ENCODE data around the gene SLC35A3. TPM values are rescaled to one million over a fixed set of nuclear protein-coding genes. Genes with fewer than 3 reads are reported as not detected.

Gene SLC35A3
- total and polyA plus RNA-seq, 2 donors: 25.9 to 28.2 TPM

DNA sequence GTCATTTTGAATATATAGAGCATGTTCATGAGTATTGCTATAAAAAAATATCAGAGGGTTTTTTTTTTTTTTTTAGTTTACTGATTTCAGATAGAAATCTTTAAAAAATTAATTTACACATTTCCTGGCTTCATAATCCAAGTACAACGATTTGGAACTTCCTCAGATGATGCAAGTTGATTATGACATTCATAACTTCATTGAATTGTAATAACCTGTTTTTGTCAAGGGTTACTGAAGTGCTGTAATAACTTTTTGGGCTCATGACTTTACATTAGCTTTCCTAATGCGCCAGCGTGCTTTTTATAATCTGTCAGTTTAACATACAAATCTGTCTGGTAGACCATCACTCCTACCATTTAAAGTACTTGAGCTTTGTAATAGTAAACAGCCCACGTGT is 81.6 kb downstream of the SLC35A3 start:
- Histone ChIP-seq H3K4me3 (ENCODE audit: low read length in 2 of 2) (no peak overlapping the region), H3K36me3 (ENCODE audit: control insufficient read depth in 2 of 2, insufficient read depth in 2 of 2, low read length in 1 of 2) (peaks cover 7 to 14% of the 10 kb centered on the region in 2 donors), H3K4me1 (ENCODE audit: control insufficient read depth in 2 of 2, insufficient read depth in 2 of 2, low read length in 2 of 2) (peaks cover 3% of the 10 kb centered on the region in 2 donors), H3K9me3 (ENCODE audit: control insufficient read depth in 2 of 2, insufficient read depth in 1 of 2, low read length in 1 of 2) (no peaks in the 10 kb centered on the region), H3K27ac (ENCODE audit: low read depth in 1 of 2, low read length in 1 of 2) (no peak overlapping the region), H3K27me3 (ENCODE audit: control insufficient read depth in 2 of 2, insufficient read depth in 1 of 2, low read length in 1 of 2) (no peaks in the 10 kb centered on the region)
- no peak for DNase-seq (ENCODE audit: low read depth in 6 of 9, low spot score in 9 of 9)
- 90% methylated on average over 4 of the region's 4 CpGs for WGBS

DNA sequence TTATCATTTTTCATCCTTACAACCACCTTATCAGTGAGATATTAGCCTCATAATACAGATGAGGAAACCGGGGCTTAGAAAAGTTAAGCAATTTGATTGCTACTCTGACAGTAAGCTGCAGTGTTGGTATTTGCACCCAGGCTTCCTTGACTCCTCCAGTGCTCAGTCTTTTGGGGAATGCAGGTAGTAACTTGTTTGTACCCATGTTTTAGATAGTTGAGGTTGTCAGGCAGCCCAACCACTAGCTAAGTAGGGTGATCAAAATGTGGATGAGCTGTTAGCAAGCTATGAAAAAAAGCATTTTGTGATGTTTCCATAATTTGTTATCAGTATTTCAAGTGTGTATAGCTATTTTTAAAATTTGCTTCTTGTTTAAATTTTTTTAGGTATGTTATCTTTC is 82.1 kb downstream of the SLC35A3 start:
- peaks cover 3% of the 10 kb centered on the region in 2 donors for H3K4me1 ChIP-seq (ENCODE audit: control insufficient read depth in 2 of 2, insufficient read depth in 2 of 2, low read length in 2 of 2)
- WGBS: 100% methylated on average over 1 of the region's 1 CpG

DNA sequence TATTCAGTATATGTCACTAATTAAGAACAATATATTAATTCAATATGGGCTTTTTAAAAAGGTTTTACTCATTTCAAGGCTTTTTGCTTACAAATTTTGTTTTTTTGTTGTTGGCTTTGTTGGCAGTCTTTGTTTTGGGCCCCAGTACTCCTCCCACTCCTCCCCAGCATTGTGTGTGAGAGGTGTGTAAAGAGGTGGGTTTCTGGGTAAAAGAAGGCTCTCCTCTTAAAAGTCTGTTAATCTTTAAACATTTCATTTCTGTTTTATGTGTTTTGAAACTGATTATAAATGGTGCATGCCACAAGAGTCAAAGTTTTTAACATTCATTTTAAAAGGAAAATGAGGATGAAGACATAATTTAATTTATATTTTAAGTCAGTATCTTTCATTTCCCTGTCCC is 83.3 kb downstream of the SLC35A3 start:
- H3K36me3 ChIP-seq (ENCODE audit: control insufficient read depth in 2 of 2, insufficient read depth in 2 of 2, low read length in 1 of 2): peaks cover 7 to 21% of the 10 kb centered on the region in 2 donors
- DNase-seq (ENCODE audit: low read depth in 6 of 9, low spot score in 9 of 9): no peak
- no peaks in the 10 kb centered on the region for H3K9me3 ChIP-seq (ENCODE audit: control insufficient read depth in 2 of 2, insufficient read depth in 1 of 2, low read length in 1 of 2)
- H3K4me3 ChIP-seq (ENCODE audit: low read length in 2 of 2): no peak overlapping the region
- peaks cover 3% of the 10 kb centered on the region in 2 donors for H3K4me1 ChIP-seq (ENCODE audit: control insufficient read depth in 2 of 2, insufficient read depth in 2 of 2, low read length in 2 of 2)
- H3K27me3 ChIP-seq (ENCODE audit: control insufficient read depth in 2 of 2, insufficient read depth in 1 of 2, low read length in 1 of 2): no peaks in the 10 kb centered on the region
- H3K27ac ChIP-seq (ENCODE audit: low read depth in 1 of 2, low read length in 1 of 2): no peak overlapping the region

More for the DNA sequence above, 82.1 kb downstream of the SLC35A3 start:
- no peak for DNase-seq (ENCODE audit: low read depth in 6 of 9, low spot score in 9 of 9)
- no peak overlapping the region for H3K4me3 ChIP-seq (ENCODE audit: low read length in 2 of 2)
- H3K9me3 ChIP-seq (ENCODE audit: control insufficient read depth in 2 of 2, insufficient read depth in 1 of 2, low read length in 1 of 2): no peaks in the 10 kb centered on the region
- no peak overlapping the region for H3K27ac ChIP-seq (ENCODE audit: low read depth in 1 of 2, low read length in 1 of 2)
- H3K27me3 ChIP-seq (ENCODE audit: control insufficient read depth in 2 of 2, insufficient read depth in 1 of 2, low read length in 1 of 2): no peaks in the 10 kb centered on the region
- peaks cover 7 to 14% of the 10 kb centered on the region in 2 donors for H3K36me3 ChIP-seq (ENCODE audit: control insufficient read depth in 2 of 2, insufficient read depth in 2 of 2, low read length in 1 of 2)

DNA sequence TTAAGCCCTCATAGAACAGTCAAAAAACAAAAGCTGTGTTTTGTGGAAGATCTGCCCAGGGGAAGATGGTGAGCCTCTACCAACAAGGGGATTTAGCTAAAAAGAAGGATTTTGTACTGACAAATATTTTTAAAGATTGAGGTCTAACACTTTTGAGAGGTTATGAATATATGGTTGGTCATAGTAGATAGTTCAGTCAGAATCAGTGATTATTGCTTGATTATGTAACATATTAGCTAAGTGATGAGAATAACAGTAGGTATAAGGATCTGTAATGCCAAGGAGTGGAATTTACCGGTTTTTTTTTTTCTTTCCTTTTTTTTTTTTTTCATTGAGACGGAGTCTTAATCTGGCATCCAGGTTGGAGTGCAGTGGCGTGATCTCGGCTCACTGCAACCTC is 83.9 kb downstream of the SLC35A3 start:
- Histone ChIP-seq H3K4me3 (ENCODE audit: low read length in 2 of 2) (no peak overlapping the region), H3K27me3 (ENCODE audit: control insufficient read depth in 2 of 2, insufficient read depth in 1 of 2, low read length in 1 of 2) (no peaks in the 10 kb centered on the region), H3K27ac (ENCODE audit: low read depth in 1 of 2, low read length in 1 of 2) (no peak overlapping the region), H3K9me3 (ENCODE audit: control insufficient read depth in 2 of 2, insufficient read depth in 1 of 2, low read length in 1 of 2) (no peaks in the 10 kb centered on the region), H3K4me1 (ENCODE audit: control insufficient read depth in 2 of 2, insufficient read depth in 2 of 2, low read length in 2 of 2) (peaks cover 2% of the 10 kb centered on the region in 2 donors), H3K36me3 (ENCODE audit: control insufficient read depth in 2 of 2, insufficient read depth in 2 of 2, low read length in 1 of 2) (peaks cover 7 to 21% of the 10 kb centered on the region in 2 donors)
- 98% methylated on average over 4 of the region's 4 CpGs for WGBS
- DNase-seq (ENCODE audit: low read depth in 6 of 9, low spot score in 9 of 9): no peak

DNA sequence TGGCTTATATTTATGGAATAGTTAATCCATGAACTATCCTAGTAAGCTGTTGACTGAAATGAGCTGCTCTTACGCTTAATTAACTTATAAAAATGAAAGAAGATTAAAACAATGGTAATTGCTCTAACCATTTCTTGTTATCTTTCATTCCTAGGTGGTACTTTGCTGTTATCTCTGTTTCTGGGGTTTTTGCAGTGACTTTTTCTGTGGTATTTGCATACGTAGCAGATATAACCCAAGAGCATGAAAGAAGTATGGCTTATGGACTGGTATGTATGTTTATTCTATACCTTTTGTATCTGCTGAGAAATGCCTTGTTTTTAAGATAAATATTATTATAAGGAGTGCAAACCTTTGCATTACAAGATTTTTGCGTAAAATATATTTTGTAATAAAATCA is 91.9 kb downstream of the SLC35A3 start:
- no peak overlapping the region for H3K27ac ChIP-seq (ENCODE audit: low read depth in 1 of 2, low read length in 1 of 2)
- H3K4me3 ChIP-seq (ENCODE audit: low read length in 2 of 2): no peak overlapping the region
- WGBS: 95% methylated on average over 3 of the region's 3 CpGs
- H3K27me3 ChIP-seq (ENCODE audit: control insufficient read depth in 2 of 2, insufficient read depth in 1 of 2, low read length in 1 of 2): no peaks in the 10 kb centered on the region
- no peak for DNase-seq (ENCODE audit: low read depth in 6 of 9, low spot score in 9 of 9)
- H3K9me3 ChIP-seq (ENCODE audit: control insufficient read depth in 2 of 2, insufficient read depth in 1 of 2, low read length in 1 of 2): no peaks in the 10 kb centered on the region
- H3K4me1 ChIP-seq (ENCODE audit: control insufficient read depth in 2 of 2, insufficient read depth in 2 of 2, low read length in 2 of 2): no peaks in the 10 kb centered on the region
- H3K36me3 ChIP-seq (ENCODE audit: control insufficient read depth in 2 of 2, insufficient read depth in 2 of 2, low read length in 1 of 2): peaks cover 31 to 60% of the 10 kb centered on the region in 2 donors

DNA sequence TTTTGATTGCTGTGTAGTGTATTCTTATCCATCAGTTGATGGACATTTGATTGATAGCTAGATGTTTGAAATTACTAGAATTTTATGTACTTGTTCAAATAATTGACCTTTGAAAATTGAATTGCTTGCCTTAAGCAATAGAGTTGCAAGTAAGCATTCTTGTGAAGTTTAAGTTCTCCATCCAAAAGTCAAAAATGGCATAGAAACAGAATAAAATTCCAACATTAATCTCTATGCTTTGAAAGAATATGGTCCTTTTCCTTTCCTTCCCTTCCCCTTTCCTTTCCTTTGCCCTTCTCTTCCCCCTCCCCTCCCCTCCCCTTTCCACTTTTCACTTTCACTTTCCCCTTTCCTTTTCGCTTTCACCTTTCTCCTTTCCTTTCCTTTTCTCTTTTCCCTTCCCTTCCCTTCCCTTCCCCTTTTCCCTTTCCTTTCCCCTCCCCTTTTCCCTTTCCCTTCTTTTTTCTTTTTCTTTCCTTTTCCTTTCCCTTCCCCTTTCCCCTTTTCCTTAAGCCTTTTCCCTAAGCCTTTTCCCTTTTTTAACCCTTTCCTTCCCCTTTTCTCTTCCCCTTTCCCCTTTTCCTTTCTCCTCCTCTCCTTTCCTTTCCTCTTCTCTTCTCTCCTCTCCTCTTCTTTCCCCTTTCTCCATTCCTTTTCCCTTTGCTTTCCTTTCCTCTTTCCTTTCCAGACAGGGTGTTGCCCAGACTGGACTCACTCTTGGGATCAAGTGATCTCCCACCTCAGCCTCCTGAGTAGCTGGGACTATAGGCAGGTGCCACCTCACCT is 95.6 kb downstream of the SLC35A3 start:
- H3K36me3 ChIP-seq (ENCODE audit: control insufficient read depth in 2 of 2, insufficient read depth in 2 of 2, low read length in 1 of 2): peaks cover 46 to 76% of the 10 kb centered on the region in 2 donors
- DNase-seq (ENCODE audit: low read depth in 6 of 9, low spot score in 9 of 9): no peak
- 97% methylated on average over 1 of the region's 1 CpG for WGBS
- H3K4me1 ChIP-seq (ENCODE audit: control insufficient read depth in 2 of 2, insufficient read depth in 2 of 2, low read length in 2 of 2): no peaks in the 10 kb centered on the region
- H3K4me3 ChIP-seq (ENCODE audit: low read length in 2 of 2): no peak overlapping the region
- H3K27ac ChIP-seq (ENCODE audit: low read depth in 1 of 2, low read length in 1 of 2): no peak overlapping the region
- no peaks in the 10 kb centered on the region for H3K9me3 ChIP-seq (ENCODE audit: control insufficient read depth in 2 of 2, insufficient read depth in 1 of 2, low read length in 1 of 2)
- no peaks in the 10 kb centered on the region for H3K27me3 ChIP-seq (ENCODE audit: control insufficient read depth in 2 of 2, insufficient read depth in 1 of 2, low read length in 1 of 2)

DNA sequence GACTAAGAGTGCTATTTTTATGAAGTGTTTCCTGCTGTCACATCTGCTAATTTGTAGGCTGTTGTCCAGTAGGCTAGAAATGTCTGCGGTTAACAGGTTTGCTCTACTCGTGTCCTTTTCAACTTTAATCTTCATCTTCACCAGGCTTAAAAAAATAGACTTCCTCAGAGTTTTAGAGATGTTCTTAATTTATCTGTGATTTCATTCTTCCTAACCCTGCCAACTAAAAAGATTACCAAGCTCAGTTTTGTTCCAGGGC is 96.1 kb downstream of the SLC35A3 start:
- no peak for DNase-seq (ENCODE audit: low read depth in 6 of 9, low spot score in 9 of 9)
- no peak overlapping the region for H3K27ac ChIP-seq (ENCODE audit: low read depth in 1 of 2, low read length in 1 of 2)

DNA sequence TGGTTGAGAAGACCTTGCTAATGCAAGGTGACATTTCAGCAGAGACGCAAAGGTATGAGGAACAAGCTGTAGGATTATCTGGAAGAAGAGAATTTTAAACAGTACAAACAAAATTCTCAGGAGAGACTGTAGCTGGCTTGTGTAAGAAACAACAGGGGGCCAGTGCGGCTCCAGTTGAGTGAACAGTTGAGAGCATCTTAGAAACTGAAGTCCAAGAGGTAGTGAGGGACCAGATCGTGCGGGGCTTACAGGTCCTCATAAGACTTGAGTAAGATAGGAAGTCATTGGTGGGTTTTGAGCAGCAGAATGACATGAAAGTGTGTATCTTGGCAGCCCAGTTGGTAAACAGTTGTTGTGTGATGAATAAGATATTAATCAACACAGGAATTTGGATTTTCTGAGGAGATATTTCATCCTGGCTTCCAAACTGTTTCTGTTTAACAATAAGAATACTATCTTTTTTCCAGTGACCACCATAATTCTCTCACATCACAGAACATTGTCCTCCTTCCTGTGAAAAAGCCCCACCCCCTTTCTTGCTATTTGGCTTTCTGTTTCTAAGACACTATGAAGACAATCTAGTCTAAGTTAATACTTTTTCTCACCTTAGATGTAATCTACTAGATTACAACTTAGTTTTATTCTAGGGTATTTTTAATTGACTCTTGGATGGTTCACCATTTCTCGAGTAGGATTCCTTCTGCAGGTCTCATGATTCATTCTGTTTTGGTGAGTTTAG is 100.6 kb downstream of the SLC35A3 start:
- Histone ChIP-seq H3K36me3 (ENCODE audit: control insufficient read depth in 2 of 2, insufficient read depth in 2 of 2, low read length in 1 of 2) (peaks cover 44 to 87% of the 10 kb centered on the region in 2 donors), H3K4me1 (ENCODE audit: control insufficient read depth in 2 of 2, insufficient read depth in 2 of 2, low read length in 2 of 2) (no peaks in the 10 kb centered on the region), H3K27ac (ENCODE audit: low read depth in 1 of 2, low read length in 1 of 2) (no peak overlapping the region), H3K9me3 (ENCODE audit: control insufficient read depth in 2 of 2, insufficient read depth in 1 of 2, low read length in 1 of 2) (no peaks in the 10 kb centered on the region), H3K4me3 (ENCODE audit: low read length in 2 of 2) (no peak overlapping the region), H3K27me3 (ENCODE audit: control insufficient read depth in 2 of 2, insufficient read depth in 1 of 2, low read length in 1 of 2) (no peaks in the 10 kb centered on the region)
- 98% methylated on average over 5 of the region's 5 CpGs for WGBS
- no peak for DNase-seq (ENCODE audit: low read depth in 6 of 9, low spot score in 9 of 9)

More for the DNA sequence above, 96.1 kb downstream of the SLC35A3 start:
- H3K36me3 ChIP-seq (ENCODE audit: control insufficient read depth in 2 of 2, insufficient read depth in 2 of 2, low read length in 1 of 2): peaks cover 42 to 75% of the 10 kb centered on the region in 2 donors
- no peaks in the 10 kb centered on the region for H3K27me3 ChIP-seq (ENCODE audit: control insufficient read depth in 2 of 2, insufficient read depth in 1 of 2, low read length in 1 of 2)
- H3K4me3 ChIP-seq (ENCODE audit: low read length in 2 of 2): no peak overlapping the region
- H3K4me1 ChIP-seq (ENCODE audit: control insufficient read depth in 2 of 2, insufficient read depth in 2 of 2, low read length in 2 of 2): no peaks in the 10 kb centered on the region
- 95% methylated on average over 2 of the region's 2 CpGs for WGBS
- H3K9me3 ChIP-seq (ENCODE audit: control insufficient read depth in 2 of 2, insufficient read depth in 1 of 2, low read length in 1 of 2): no peaks in the 10 kb centered on the region

DNA sequence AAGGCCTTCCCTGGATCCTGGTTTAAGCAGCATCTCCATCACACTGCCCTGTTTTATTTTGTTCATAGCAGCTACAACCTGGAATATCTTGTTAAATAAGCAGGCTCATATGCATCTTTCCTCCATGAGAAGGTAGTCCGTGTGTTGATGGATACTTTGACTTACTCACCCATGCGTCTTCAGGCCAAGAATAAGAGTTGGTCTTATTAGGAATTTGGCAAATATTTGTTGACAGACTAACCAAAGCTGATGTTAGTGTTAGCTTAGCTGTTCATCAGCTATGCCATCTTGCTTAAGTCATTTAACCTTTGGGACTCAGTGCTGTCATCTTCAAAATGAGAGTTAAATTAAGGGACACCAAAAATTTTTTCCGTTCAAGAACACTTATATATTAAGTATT is 103.7 kb downstream of the SLC35A3 start:
- no peak overlapping the region for H3K4me3 ChIP-seq (ENCODE audit: low read length in 2 of 2)
- H3K9me3 ChIP-seq (ENCODE audit: control insufficient read depth in 2 of 2, insufficient read depth in 1 of 2, low read length in 1 of 2): no peaks in the 10 kb centered on the region
- no peak overlapping the region for H3K27ac ChIP-seq (ENCODE audit: low read depth in 1 of 2, low read length in 1 of 2)
- 98% methylated on average over 3 of the region's 3 CpGs for WGBS
- no peak for DNase-seq (ENCODE audit: low read depth in 6 of 9, low spot score in 9 of 9)
- no peaks in the 10 kb centered on the region for H3K27me3 ChIP-seq (ENCODE audit: control insufficient read depth in 2 of 2, insufficient read depth in 1 of 2, low read length in 1 of 2)
- no peaks in the 10 kb centered on the region for H3K4me1 ChIP-seq (ENCODE audit: control insufficient read depth in 2 of 2, insufficient read depth in 2 of 2, low read length in 2 of 2)
- H3K36me3 ChIP-seq (ENCODE audit: control insufficient read depth in 2 of 2, insufficient read depth in 2 of 2, low read length in 1 of 2): peaks cover 37 to 88% of the 10 kb centered on the region in 2 donors

Data from thymus (tissue), 11 donors.